ENCODE data around the gene HLA-DMA. TPM values are rescaled to one million over a fixed set of nuclear protein-coding genes. Genes with fewer than 3 reads are reported as not detected.
A peak's percentile ranks its signal among the peaks of the same experiment; 100 is the strongest.

Gene HLA-DMA
- total and polyA plus RNA-seq, 7 donors: 16.3 to 131 (median 22.2) TPM

DNA sequence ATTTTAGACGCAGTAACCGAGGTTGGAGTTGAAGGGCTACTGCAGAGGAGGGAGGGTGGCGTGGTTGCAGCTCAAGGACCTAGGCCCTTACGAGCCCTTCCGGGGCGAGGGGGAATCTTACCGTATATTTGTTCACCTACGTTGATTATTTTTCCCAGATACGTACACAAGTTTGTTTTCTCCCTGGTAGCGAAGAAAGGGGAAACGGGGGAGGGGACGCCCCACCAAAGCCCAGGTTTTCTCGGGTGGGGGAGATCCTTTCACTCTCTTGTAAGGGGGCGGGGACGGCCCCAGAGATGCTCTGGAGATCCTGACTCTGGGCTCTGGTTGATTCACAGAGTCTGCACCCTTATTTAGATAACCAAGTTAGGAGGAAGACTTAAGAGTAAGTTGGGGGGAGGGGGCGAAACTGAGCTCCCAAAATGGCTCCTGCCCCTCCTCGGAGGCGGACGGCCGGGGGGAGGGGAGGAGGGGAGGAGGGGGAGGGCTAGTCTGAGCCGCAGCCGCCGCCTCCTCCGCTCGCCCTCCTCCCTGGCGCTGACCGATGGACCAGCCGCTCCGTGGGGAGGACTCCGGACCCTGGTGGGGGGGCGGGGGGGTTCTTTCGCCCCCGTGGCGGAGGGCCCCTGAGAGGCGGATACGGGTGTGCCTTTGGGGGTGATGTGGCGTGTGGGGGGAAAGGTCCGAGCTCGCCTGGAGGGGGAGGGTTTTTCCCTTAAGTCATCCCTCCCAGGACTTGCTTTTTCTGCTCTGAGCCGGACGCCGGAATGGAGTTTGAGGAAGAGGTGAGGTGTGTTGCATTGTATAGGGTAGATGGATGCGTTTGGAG, 17.7 kb upstream of the HLA-DMA start:
- WGBS, 2 donors: 1% methylated on average over 43 of the region's 43 CpGs
- intact Hi-C loops (cut with DNase I): loop anchor here (5.0 kb wide), 1 partner anchor 447 kb away; the partner anchor contains the start of gene CUTA
- H3K4me3 ChIP-seq: peak overlapping the region; percentile 70 to 87 (median 78)

DNA sequence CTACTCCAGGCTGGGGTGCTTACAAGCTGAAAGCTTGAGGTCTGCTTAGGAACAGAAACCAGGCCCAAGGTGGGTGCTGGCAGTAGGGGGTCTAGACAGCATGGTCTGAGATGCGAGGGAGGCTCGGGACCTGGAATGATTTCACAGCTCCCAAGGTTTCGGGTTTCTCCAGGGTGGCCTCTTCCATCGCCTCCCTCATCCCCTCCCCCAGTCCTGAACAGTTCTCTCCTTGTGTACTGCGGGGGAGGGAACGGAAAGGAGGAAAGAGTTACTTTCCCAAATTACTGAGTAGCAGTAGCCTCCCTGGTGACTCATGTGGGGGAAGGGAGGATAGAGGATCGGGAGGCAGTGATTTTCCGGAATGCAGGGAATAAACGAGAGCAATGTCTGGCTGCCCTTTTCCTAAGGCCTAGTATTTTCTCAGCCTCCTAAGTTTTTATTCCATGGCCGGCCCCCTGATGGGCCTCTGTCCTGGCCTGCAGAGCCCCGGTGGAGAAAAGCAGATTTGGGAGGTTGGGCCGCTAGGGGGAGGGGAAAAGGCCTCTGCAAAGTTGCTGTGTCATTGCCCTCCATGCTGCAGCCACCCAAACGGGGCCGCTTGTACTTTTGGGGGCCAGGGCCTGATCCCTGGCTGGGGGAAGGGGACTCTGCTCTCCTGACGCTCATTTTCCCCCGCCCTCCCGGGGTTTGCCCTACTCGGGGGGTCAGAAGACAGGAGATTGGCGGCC, 17.0 kb upstream of the HLA-DMA start:
- peak overlapping the region; percentile 70 to 87 (median 78) for H3K4me3 ChIP-seq
- intact Hi-C loops (cut with DNase I): loop anchor here (5.0 kb wide), 5 partner anchors 38 to 773 kb away; partner anchors contain the start of genes CUTA, HSD17B8, RXRB and SLC39A7
- DNase-seq: peak; percentile 89
- H3K4me1 ChIP-seq: peaks cover 0 to 35% (median 27%) of the 10 kb centered on the region in 4 donors
- H3K36me3 ChIP-seq: peaks cover 17 to 18% (median 18%) of the 10 kb centered on the region in 4 donors
- H3K27me3 ChIP-seq: no peaks in the 10 kb centered on the region
- 0 to 1% methylated on average over 19 of the region's 19 CpGs for WGBS, 2 donors
- H3K27ac ChIP-seq: peak overlapping the region; percentile 98 to 99 (median 98)
- peak; percentile 28 to 41 for TF ChIP-seq POLR2A (IDR thresholded peaks at IDR 0.05)
- peak in 2 of 4 donors; percentile 14 to 45 for TF ChIP-seq EP300 (IDR thresholded peaks at IDR 0.05)
- TF ChIP-seq, protein P1, sequence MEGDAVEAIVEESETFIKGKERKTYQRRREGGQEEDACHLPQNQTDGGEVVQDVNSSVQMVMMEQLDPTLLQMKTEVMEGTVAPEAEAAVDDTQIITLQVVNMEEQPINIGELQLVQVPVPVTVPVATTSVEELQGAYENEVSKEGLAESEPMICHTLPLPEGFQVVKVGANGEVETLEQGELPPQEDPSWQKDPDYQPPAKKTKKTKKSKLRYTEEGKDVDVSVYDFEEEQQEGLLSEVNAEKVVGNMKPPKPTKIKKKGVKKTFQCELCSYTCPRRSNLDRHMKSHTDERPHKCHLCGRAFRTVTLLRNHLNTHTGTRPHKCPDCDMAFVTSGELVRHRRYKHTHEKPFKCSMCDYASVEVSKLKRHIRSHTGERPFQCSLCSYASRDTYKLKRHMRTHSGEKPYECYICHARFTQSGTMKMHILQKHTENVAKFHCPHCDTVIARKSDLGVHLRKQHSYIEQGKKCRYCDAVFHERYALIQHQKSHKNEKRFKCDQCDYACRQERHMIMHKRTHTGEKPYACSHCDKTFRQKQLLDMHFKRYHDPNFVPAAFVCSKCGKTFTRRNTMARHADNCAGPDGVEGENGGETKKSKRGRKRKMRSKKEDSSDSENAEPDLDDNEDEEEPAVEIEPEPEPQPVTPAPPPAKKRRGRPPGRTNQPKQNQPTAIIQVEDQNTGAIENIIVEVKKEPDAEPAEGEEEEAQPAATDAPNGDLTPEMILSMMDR (IDR thresholded peaks at IDR 0.05): peak in 3 of 4 experiments; percentile 24 to 79 (median 65)
- peak; percentile 43 to 85 (median 68) for TF ChIP-seq POLR2AphosphoS5 (IDR thresholded peaks at IDR 0.05)
- no peaks in the 10 kb centered on the region for H3K9me3 ChIP-seq

More for the DNA sequence above, 17.7 kb upstream of the HLA-DMA start:
- Histone ChIP-seq H3K4me1 (peaks cover 0 to 38% (median 34%) of the 10 kb centered on the region in 4 donors), H3K27ac (peak overlapping the region; percentile 98 to 99 (median 98)), H3K9me3 (no peaks in the 10 kb centered on the region), H3K27me3 (no peaks in the 10 kb centered on the region), H3K36me3 (peaks cover 23 to 26% (median 26%) of the 10 kb centered on the region in 4 donors)
- TF ChIP-seq, protein P1 (IDR thresholded peaks at IDR 0.05): no peak
- TF ChIP-seq POLR2A (IDR thresholded peaks at IDR 0.05) (peak; percentile 17 to 46), EP300 (IDR thresholded peaks at IDR 0.05) (peak in 2 of 4 donors; percentile 6 to 12), POLR2AphosphoS5 (IDR thresholded peaks at IDR 0.05) (peak; percentile 21 to 73 (median 52))
- peak; percentile 96 for DNase-seq

DNA sequence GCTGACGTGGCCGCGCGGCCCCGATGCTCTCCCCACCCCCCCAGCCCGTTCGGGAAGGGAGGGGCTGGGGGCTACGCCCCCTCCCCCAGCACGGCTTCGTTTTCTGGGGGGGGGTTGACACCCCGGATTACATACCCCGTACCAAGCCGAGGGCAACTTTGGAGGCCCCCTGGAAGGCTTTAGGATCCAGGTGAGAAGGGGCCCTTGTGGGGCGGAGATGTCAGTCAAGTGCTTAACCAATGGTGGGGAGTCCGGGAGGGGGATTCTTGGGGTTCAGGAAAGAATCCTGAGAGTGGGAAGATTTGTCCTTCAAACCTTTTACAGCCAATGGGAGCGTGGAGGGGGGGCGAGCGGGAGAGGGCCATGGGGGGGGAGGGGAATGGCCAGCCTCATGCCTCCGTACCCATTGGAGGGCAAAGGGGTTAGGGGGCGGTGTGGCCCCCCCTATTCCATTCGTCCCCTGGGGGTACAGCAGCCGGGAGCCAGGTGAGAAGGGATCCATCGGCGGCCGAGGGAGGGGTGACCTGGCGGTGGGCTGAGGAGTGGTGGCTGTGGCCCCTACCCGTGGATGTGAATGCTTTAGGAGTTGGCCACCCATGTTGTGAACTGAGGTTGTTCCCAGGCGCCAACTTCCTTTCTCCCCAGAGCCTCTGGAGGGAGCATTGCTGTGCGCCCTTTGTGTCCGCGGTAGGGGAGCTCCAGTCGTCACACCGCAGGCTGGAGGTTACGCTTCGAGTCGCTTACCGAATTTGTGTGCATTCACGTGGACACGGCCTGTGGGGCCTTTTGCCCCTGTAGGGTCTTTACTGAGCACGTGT, 16.2 kb upstream of the HLA-DMA start:
- TF ChIP-seq EP300 (IDR thresholded peaks at IDR 0.05) (peak in 1 of 4 donors; percentile 35), POLR2A (IDR thresholded peaks at IDR 0.05) (peak; percentile 14 to 32), POLR2AphosphoS5 (IDR thresholded peaks at IDR 0.05) (peak; percentile 35 to 79 (median 70))
- TF ChIP-seq, protein P1 (IDR thresholded peaks at IDR 0.05): no peak
- H3K9me3 ChIP-seq: no peaks in the 10 kb centered on the region
- WGBS, 2 donors: 0 to 1% methylated on average over 40 of the region's 40 CpGs
- peaks cover 0 to 28% (median 19%) of the 10 kb centered on the region in 4 donors for H3K4me1 ChIP-seq
- DNase-seq: peak; percentile 92
- no peaks in the 10 kb centered on the region for H3K27me3 ChIP-seq
- H3K36me3 ChIP-seq: peaks cover 9 to 13% (median 11%) of the 10 kb centered on the region in 4 donors
- peak overlapping the region; percentile 70 to 87 (median 78) for H3K4me3 ChIP-seq
- intact Hi-C loops (cut with DNase I): loop anchor here (5.0 kb wide), 4 partner anchors 37 to 772 kb away; partner anchors contain the start of genes HSD17B8, RXRB and SLC39A7
- peak overlapping the region; percentile 98 to 99 (median 98) for H3K27ac ChIP-seq

All from sigmoid colon (tissue), 7 donors.